Left ventricle myocardium superior (tissue), 1 donor: ENCODE results near the gene PLD3. TPM values are rescaled to one million over a fixed set of nuclear protein-coding genes. Genes with fewer than 3 reads are reported as not detected.

Experiments used
- ATAC-seq: fragments of 200-7000 bp; cut with Tn5 transposase; one replicate; pipeline ENCODE4 v1.9.1; 2020; ENCODE audit warnings: mild to moderate bottlenecking, moderate library complexity
- DNase-seq: peaks from one replicate; pipeline ENCODE4 v3.0.0-alpha.2; 2020
- intact Hi-C: fragments of 100-400 bp; cut with micrococcal nuclease; formaldehyde crosslinking; loops from one replicate; pipeline ENCODE4 v1.11.0; 2022
- microRNA-seq: library from miRNA; unstranded; fragments of <30 nt; microRNA quantifications from one replicate; pipeline ENCODE4 v1.2.0, GENCODE V29; 2020; ENCODE audit warnings: borderline number of aligned reads
- total RNA-seq: library from RNA; stranded (reverse); fragmentation: NEBNext Ultra II Directional; extraction: Animal tissue kit (Norgen Biotek cat#: 25700); gene quantifications from one replicate; pipeline ENCODE4 v1.2.1, GENCODE V29; 2021
- donor health status: DM: no; HTN: yes; CAD: no; lungs with severe emphysema.

PLD3 gene
- total RNA-seq, 1 donor from 2014 or later, result 161 TPM

- no peak for DNase-seq
- ATAC-seq, result no peak
- intact Hi-C loops, result no loop called here
Observed at GRCh38 chr19:40421993-40422747, 73.7 kb downstream of the PLD3 start.

DNA sequence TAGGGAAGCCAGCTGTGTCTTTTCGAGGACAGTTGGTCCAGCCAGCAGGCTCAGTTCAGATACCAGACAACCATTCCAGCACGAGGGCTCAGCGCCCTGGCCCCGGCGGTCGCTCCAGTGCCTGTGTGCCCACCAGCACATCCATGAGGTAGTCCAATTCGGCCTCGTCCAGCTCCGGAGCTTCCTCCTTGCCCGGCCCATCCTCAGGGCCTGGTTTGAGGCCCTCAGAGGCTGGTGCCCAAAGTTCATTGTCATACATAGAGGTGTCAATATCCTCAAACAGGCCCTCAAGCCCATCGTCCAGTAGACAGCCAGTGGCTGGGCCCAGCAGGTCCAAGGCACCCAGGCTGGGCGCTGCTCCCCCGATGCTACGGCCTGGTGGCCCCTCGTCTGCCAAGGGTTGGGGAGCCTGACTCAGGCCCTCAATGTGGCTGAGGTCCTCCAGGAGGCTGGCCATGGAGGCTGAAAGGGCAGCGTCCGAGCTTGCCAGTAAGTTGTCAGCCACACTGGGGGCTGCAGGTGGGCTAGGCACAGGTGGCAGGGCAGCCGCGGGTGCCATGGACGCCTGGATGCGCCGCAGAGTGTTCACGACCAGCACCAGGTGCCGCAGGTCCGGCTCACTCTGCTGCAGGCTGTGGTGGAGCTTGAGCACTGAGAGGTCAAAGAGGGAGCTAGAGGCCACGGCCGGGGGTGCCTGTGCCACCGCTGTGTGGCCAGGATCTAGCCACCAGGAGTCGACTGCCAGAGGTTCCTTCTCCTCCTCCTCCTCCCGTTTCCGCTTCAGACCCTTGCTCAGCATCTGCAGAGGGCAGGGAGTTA, 74.5 kb downstream of the PLD3 start:
- ATAC-seq (no peak), DNase-seq (no peak)
- intact Hi-C loops, result no loop called here

- intact Hi-C loops, result no loop called here
- ATAC-seq (no peak), DNase-seq (no peak)
Observed at GRCh38 chr19:40423938-40424337, 75.4 kb downstream of the PLD3 start.

DNA sequence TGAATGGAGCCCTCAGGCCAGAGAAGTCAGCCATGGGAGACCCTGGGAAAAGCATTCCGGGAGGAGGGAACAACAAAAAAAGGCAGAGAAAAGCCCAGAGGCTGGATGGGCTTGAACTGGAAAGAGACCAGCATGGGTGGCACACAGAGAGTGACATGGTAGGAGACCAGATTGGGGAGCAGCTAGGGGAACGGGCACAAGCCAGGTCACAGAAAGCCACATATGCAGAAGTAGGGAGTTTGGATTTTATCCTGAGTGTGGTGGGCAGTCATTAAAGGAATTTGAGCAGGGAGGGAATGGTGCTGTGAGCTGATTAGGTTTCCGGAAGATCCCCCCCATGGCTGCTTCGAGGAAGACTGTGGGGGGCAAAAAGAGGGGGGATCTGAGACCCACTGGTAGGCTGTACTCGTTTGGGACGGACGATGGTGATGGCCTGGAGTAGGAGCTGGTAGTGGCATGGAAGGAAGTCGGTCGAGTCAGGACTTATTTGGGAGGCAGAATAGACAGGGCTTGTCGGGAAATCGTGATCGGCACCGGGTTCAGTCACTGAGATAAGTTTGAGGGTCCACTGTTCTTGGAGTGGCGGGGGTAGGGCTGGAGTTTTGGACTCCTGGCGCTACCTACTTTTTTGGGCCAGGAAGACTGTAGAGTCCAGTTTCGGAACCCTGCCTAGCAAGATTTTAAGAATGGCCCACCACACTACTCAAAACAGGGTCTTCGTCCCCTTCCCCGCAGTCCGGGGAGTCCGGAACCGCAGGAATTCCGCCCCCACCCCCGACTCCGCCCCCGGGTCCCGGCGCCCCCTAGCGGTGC, 76.3 kb downstream of the PLD3 start:
- ATAC-seq, result peak; percentile 38
- no peak for DNase-seq
- intact Hi-C loops, result no loop called here

DNA sequence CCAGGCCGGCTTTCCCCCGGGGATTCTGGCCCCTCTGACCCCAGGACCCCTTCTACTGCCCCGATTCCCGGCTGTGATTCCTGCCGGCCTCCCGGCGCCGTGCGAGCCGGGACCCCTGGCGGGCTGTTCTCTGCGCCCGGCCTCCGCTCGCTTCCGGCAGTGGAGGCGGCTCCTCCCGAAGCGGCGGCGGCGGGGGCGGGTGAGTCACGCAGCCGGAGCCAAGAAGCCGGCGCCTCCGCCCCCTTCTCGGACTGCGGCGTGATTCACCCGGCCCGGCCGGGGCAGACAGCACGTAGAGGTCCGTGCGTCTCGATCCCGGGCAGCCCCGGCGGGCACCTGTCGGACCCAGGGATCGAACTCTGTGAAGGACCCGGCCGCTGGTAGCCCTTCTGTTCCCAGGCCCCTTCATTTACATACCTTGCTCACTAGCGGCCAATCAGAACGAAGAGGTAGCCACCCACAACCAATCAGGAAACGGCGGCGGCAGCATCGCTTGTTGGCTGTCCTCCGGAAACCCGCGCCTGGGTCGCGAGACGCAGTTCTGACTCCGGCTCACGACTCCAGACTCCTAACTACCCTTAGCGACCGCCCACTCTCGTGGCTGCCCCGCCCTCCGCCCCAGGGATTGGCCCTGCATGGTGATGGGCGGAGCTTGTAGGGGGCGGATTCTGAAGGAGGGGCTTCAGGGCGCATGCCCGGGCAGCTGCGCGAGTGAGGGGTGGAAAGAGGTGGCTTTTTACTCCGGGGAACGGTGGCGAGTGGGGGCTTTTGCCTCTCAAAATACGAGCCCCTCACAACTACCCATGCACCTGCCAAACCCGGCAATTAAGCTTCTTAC, 77.2 kb downstream of the PLD3 start, which contains the start of gene SERTAD1:
Gene SERTAD1, minus strand, starts transcription at position 543 of the 838 bp plus-strand sequence. CDS start 2,446 bp downstream, outside the sequence.
- ATAC-seq, result peak; percentile 90
- intact Hi-C loops, result no loop called here
- peak; percentile 100 for DNase-seq

Small RNA genes within 50 kb of the gene (microRNA-seq; reads per million reads assigned to microRNA genes)
- gene MIR6796, result not detected

Other genes starting within 250 kb of the PLD3 start
- 19.6 TPM for gene MAP3K10, start 157.3 kb upstream of the PLD3 start, total RNA-seq
- gene TTC9B, start 130.3 kb upstream of the PLD3 start, total RNA-seq, result not detected
- gene CCNP, start 122.0 kb upstream of the PLD3 start, total RNA-seq, result not detected
- 135 TPM for gene AKT2, start 63.4 kb upstream of the PLD3 start, total RNA-seq
- gene C19orf47, start 298 bp upstream of the PLD3 start, total RNA-seq, result 215 TPM
- not detected for gene HIPK4, start 41.5 kb downstream of the PLD3 start, total RNA-seq
- gene PRX, start 64.7 kb downstream of the PLD3 start, total RNA-seq, result 4.1 TPM
- 8.9 TPM for gene SERTAD1, start 77.3 kb downstream of the PLD3 start, total RNA-seq
- gene SERTAD3, start 95.6 kb downstream of the PLD3 start, total RNA-seq, result 23.4 TPM
- 120 TPM for gene BLVRB, start 117.0 kb downstream of the PLD3 start, total RNA-seq
- gene SPTBN4, start 118.3 kb downstream of the PLD3 start, total RNA-seq, result 4.8 TPM
- 16.4 TPM for gene SHKBP1, start 228.2 kb downstream of the PLD3 start, total RNA-seq